GM12874 (cell line): ENCODE data around the gene TAF1B.

ENCODE experiments used
- TF ChIP-seq, protein P1 (sequence below): IDR thresholded peaks from 2 replicates; pipeline ENCODE4 v1.5.1; 2011; ENCODE audit warnings: low read depth, mild to moderate bottlenecking, control low read depth, low read length, moderate library complexity; ENCODE audit not compliant: insufficient read depth

The TAF1B gene

DNA sequence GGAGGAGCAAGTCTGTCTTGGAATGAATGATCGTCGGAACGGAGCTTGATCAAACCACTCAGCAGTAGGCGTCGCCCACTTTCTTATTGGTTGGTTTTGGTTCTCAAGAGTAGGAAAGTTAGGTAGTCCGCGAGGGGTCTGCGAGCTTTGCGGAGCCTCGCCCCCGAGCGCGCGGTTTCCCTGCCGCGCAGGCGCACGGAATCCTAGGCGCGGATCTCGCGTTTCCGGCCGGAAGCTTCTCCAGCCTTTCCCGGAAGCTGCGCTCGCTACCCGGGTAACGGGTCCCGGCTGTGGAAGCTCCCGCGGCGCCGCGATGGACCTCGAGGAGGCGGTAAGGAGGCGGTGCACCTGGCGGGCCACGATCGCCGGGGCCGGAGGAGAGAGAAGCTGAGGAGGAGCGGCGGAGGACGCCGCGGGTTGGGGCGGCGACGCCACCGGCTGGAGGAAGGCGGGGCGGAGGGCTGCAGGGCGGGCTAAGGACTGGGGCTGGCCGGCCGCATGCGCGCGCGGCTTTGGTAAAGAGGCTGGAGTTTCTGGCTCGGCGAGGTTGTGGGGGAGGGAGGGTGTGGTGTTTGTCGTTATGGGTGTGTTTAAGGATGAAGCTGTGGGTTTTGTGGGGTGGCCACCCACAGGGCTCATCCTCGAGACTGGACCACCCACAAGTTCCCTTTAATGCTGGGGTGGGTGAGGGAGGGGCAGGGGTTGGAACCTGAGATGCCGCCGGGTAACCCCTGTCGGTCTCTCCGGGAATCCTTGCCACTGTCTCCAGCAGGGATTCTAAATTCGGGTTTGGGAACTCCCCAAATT lies at the start of gene TAF1B:
TAF1B (plus strand) TSS at position 246 of the 807 bp plus-strand sequence; CDS start at position 314, 68 bp downstream.
- TF ChIP-seq, protein P1, sequence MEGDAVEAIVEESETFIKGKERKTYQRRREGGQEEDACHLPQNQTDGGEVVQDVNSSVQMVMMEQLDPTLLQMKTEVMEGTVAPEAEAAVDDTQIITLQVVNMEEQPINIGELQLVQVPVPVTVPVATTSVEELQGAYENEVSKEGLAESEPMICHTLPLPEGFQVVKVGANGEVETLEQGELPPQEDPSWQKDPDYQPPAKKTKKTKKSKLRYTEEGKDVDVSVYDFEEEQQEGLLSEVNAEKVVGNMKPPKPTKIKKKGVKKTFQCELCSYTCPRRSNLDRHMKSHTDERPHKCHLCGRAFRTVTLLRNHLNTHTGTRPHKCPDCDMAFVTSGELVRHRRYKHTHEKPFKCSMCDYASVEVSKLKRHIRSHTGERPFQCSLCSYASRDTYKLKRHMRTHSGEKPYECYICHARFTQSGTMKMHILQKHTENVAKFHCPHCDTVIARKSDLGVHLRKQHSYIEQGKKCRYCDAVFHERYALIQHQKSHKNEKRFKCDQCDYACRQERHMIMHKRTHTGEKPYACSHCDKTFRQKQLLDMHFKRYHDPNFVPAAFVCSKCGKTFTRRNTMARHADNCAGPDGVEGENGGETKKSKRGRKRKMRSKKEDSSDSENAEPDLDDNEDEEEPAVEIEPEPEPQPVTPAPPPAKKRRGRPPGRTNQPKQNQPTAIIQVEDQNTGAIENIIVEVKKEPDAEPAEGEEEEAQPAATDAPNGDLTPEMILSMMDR = no peak

DNA sequence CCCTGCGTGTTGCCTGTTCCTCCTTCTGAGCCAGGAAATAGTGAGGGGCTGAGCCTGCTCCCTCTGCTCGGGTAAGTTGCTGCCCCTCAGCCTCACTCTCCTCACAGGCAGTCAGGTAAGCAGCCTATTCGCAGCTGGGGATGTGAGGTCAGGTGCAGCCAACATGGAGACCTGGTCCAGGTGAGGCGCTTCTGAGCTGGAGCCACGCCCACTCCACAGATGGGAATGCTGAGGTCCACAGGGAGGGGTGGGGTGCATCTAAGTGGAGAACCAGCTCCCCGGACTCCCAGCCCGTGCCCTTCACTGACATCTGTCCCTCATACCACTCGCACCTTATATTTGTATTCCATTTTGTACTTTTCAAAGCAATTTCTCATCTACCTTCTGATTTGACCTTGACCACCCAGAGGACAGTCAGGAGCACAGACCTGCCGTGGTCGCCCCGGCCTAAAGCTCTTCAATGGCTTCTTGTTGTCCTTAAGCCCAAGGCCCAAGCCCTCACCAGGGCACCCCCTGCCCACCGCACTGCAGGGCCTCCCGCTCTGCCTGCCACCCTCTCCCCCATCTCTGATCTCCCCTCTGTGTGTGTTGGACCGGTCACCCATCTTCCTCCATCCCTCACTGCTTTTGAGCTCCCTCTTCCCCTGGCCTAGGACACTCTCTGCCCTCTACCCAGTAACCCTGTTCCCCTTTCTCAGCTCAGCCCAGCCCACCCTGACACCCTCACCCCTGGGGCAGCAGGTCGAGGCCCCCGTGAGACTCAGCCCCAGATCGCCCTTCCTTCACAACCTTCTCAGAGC lies 49.2 kb upstream of the TAF1B start:
- TF ChIP-seq, protein P1 = no peak

DNA sequence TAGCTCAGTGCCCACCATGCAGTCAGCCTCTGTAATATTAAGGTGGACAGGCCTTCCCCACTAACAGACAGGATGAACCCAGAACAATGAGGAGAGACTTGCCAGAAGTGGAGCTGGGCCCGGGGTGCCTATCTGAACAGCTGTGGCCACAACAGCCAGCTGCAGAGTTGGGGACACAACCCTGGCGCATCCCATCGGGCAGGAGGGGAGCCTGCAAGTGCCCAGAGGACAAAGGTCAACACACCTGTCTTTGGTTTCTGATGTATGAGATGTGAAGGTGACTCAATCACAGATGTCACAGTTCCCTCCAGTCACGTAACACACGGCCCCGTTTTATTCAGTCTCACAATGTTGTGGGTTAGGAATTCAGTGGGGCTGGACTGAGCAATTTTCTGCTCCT lies 48.2 kb upstream of the TAF1B start:
- TF ChIP-seq, protein P1 = no peak

DNA sequence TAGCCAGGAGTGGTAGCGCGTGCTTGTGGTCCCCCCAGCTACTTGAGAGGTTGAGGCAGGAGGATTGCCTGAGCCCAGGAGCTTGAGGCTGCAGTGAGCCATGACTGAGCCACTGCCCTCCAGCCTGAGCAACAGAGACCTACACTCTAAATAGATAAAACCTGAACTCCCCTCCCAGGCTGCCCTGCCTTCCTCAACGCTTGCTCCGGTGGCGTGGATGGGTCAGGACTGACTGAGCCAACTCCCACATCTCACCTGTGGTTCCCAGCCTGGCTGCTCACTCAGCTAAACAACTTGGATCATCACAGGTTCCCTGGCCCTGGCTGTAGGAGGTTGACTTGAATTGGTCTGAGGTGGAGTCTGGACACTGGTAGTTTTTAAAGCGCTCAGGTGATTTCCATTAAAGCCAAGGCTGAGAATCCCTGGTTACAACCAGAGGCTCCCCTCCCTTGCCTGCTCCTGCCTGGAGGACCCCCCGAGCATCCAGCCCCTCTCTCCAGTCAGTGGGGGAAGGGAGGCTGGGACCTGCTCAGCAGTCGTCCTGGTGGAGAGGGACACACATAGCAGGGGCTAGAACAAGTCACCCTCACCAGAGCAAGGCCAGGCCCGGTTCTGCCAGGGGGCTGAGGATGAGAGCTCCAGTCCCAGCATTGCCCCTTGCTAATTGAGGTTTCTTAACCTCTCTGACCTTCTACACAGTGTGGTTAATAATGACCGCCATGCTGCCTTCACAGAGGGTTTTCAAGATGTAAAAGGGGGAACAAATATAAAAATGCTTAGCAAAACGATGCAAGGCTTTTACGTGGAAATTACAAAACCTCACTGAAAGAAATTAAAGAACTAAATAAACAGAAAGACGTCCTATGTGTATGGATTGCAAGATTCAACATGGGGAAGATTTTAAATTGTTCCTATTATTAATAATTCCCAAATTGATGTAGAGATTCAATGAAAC lies 46.9 kb upstream of the TAF1B start:
- TF ChIP-seq, protein P1 = no peak

DNA sequence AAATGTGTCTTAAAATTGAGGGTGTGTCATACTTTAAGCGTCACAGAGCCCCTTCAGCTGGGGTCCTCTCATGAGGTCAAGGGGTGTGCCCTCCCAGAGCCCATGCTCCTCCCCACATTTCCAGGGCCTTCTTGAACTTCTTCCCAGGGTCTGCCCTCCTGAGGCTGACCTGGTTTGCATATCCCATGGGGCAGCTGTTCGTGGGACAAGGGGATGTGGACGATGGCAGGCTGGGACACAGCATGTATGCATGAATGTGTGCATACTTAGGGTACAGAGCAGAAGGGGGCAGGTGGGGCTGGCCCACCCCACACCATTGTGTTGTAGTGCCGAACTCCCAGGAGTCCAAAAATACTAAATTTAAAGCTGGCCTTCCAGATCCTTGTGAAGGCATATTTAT lies 46.2 kb upstream of the TAF1B start:
- TF ChIP-seq, protein P1 = no peak

DNA sequence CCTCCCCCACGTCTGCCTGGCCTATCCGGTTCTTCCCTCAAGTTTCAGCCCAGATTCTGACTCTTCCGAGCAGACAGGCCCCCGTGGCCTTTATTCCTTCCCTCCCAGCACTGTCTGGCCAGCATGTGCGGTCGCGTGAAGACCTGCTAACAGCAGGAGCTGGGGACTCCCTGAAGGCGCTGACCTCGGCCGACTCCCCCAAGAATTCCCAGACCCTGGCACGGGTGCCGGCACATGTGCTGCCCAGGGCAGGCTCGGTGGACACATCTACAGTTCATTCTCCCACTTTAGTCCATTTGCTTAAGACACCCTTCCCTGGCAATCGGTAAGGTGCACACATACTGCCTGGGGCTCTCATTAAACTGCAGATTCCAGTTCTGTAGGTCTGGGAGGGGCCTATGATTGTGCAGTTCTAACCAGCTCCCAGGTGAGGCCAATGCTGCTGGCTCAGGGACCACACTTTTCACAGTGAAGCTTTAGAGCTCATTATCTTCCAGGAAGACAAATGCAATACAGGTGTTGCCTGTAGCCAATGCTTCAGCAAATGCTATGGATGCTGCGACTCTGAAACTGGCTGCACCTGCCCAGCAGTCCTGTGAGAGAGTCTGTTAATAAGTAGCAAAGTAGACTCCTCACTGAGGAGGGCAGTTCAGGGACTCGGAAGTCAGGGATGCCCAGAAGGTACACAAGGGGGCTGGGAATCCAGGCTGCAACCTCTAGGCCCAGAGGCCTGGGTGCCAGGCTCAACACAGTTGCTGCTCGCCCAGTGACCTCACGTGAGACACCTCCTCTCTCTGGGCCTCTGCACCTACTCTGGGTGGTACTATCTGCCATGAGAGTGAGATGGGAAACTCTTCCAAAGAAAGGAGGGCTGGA lies 45.4 kb upstream of the TAF1B start:
- TF ChIP-seq, protein P1 = no peak
